K562 (cell line): ENCODE measurements around the gene DAG1. TPM values are rescaled to one million over a fixed set of nuclear protein-coding genes. Genes with fewer than 3 reads are reported as not detected.

Experiments
- BMI1 ChIP-seq: fragments of 150-350 bp; IDR thresholded peaks from 2 replicates; pipeline ENCODE4 v1.6.1; 2014; ENCODE audit warnings: low read length
- BRCA1 ChIP-seq, 2 experiments: fragments of 450-650 bp in 1 of 2; sonication (generic) in 1 of 2; formaldehyde crosslinking in 1 of 2; IDR thresholded peaks; 2 replicates each; pipeline versions ENCODE4 v1.5.0 to v1.6.1; 2017 to 2020; ENCODE audit warnings: mild to moderate bottlenecking in 1 of 2, missing genetic modification reagents in 1 of 2
- CC2D1A ChIP-seq: fragments of 450-650 bp; IDR thresholded peaks from 2 replicates; pipeline ENCODE4 v1.6.1; 2017; ENCODE audit warnings: mild to moderate bottlenecking
- CTCF ChIP-seq, 3 experiments: IDR thresholded peaks in 2 of 3; conservative IDR thresholded peaks in 1 of 3; 2 replicates each; pipeline ENCODE4 v1.5.1; 2011 to 2012; ENCODE audit warnings: low read length in 3 of 3, mild to moderate bottlenecking in 3 of 3, control low read depth in 2 of 3, improper control_type of control experiment in 1 of 3, inconsistent platforms in 1 of 3, low read depth in 1 of 3, mixed read lengths in 1 of 3, moderate library complexity in 1 of 3; ENCODE audit not compliant: insufficient read depth in 2 of 3
- HDAC3 ChIP-seq: fragments of 450-650 bp; IDR thresholded peaks from 2 replicates; pipeline ENCODE4 v1.6.1; 2018; ENCODE audit warnings: borderline replicate concordance, mild to moderate bottlenecking, moderate library complexity; ENCODE audit not compliant: partially characterized antibody
- KAT7 ChIP-seq: sonication (generic); formaldehyde crosslinking; IDR thresholded peaks from 2 replicates; pipeline ENCODE4 v1.8.0; 2022; ENCODE audit warnings: missing genetic modification reagents, mild to moderate bottlenecking, borderline replicate concordance
- LCOR ChIP-seq: sonication (generic); formaldehyde crosslinking; IDR thresholded peaks from 2 replicates; pipeline ENCODE4 v1.8.0; 2022; ENCODE audit warnings: mild to moderate bottlenecking, missing genetic modification reagents
- MITF ChIP-seq: IDR thresholded peaks from 2 replicates; pipeline ENCODE4 v1.6.1; 2014; ENCODE audit warnings: antibody characterized with exemption
- MYBL2 ChIP-seq, 2 experiments: fragments of 450-650 bp in 1 of 2; sonication (generic) in 1 of 2; formaldehyde crosslinking in 1 of 2; IDR thresholded peaks; 2 replicates each; pipeline versions ENCODE4 v1.6.1 to v1.8.1; 2017 to 2022; ENCODE audit warnings: borderline replicate concordance in 1 of 2, inconsistent platforms in 1 of 2, low read depth in 1 of 2, mild to moderate bottlenecking in 1 of 2, missing genetic modification reagents in 1 of 2, moderate library complexity in 1 of 2
- NCOA2 ChIP-seq, 2 experiments: fragments of 450-650 bp; IDR thresholded peaks; 2 replicates each; pipeline ENCODE4 v1.6.1; 2018; ENCODE audit warnings: mild to moderate bottlenecking in 2 of 2, moderate library complexity in 1 of 2; ENCODE audit not compliant: partially characterized antibody in 2 of 2
- NFATC3 ChIP-seq: fragments of 450-650 bp; IDR thresholded peaks from 2 replicates; pipeline ENCODE4 v1.6.1; 2017; ENCODE audit warnings: mild to moderate bottlenecking
- PCBP2 ChIP-seq: fragments of 200-400 bp; formaldehyde crosslinking; IDR thresholded peaks from 2 replicates; pipeline ENCODE4 v1.6.1; 2018; ENCODE audit warnings: low read length, low read depth, mild to moderate bottlenecking, moderate library complexity; ENCODE audit not compliant: poor library complexity, severe bottlenecking
- POLR2AphosphoS5 ChIP-seq: IDR thresholded peaks from 2 replicates; pipeline ENCODE4 v1.6.1; 2011; ENCODE audit warnings: mild to moderate bottlenecking, low read depth, low read length, moderate library complexity; ENCODE audit not compliant: control insufficient read depth, insufficient read depth
- SETDB1 ChIP-seq: IDR thresholded peaks from one replicate; pipeline ENCODE4 v1.6.1; 2012; ENCODE audit warnings: low read length, control low read depth, inconsistent platforms
- SMAD3 ChIP-seq: fragments of 450-650 bp; formaldehyde crosslinking; conservative IDR thresholded peaks from 2 replicates; pipeline ENCODE4 v1.4.0; 2020; ENCODE audit warnings: mild to moderate bottlenecking
- VEZF1 ChIP-seq: fragments of 200-800 bp; sonication (Bioruptor generic); IDR thresholded peaks from 2 replicates; pipeline ENCODE4 v1.6.1; 2017; ENCODE audit warnings: missing genetic modification characterization, missing compliant biosample characterization
- ZNF408 ChIP-seq: fragments of 250-450 bp; sonication (Bioruptor Pico); IDR thresholded peaks from 2 replicates; pipeline ENCODE4 v1.4.0; 2020; ENCODE audit warnings: low read depth, mild to moderate bottlenecking, moderate library complexity
- ZNF507 ChIP-seq: conservative IDR thresholded peaks from 2 replicates; pipeline ENCODE4 v1.6.1; 2017; ENCODE audit warnings: missing genetic modification characterization, missing compliant biosample characterization
- ZNF79 ChIP-seq: fragments of 250-450 bp; sonication (Bioruptor Pico); IDR thresholded peaks from 2 replicates; pipeline ENCODE4 v1.4.0; 2020; ENCODE audit warnings: low read depth, mild to moderate bottlenecking, moderate library complexity
- polyA plus RNA-seq, 8 experiments: library from polyadenylated mRNA; depleted of rRNA in 4 of 8; stranded (reverse) in 5 of 8; unstranded in 3 of 8; fragments of >200 nt; fragmentation: Nextera tagmentation in 2 of 8; fragmentation: Illumina TruSeq in 1 of 8; extraction: Ambion mirVana in 2 of 8; extraction: Trizol in 1 of 8; gene quantifications; 2 replicates each; pipeline versions ENCODE4 v1.2.1 to v1.2.3, GENCODE V29; 2011 to 2014; ENCODE audit warnings: inconsistent platforms in 1 of 8, missing spikeins in 1 of 8
- total RNA-seq, 7 experiments: library from RNA; depleted of rRNA in 6 of 7; stranded (reverse); fragments of >200 nt in 6 of 7; fragmentation: Illumina TruSeq in 2 of 7; extraction: Trizol in 2 of 7; gene quantifications; 2 replicates each; pipeline versions ENCODE4 v1.2.1 to v1.2.3, GENCODE V29; 2011 to 2021; ENCODE audit warnings: low replicate concordance in 1 of 7
- TF ChIP-seq, protein P1 (sequence below), 2 experiments: IDR thresholded peaks; 2 replicates each; pipeline ENCODE4 v1.6.1; 2011; ENCODE audit warnings: borderline replicate concordance in 1 of 2, control low read depth in 1 of 2, low read depth in 1 of 2, low read length in 1 of 2, mild to moderate bottlenecking in 1 of 2, mixed read lengths in 1 of 2, moderate library complexity in 1 of 2; ENCODE audit not compliant: insufficient read depth in 1 of 2, insufficient read length in 1 of 2, poor library complexity in 1 of 2, severe bottlenecking in 1 of 2; ENCODE audit errors: extremely low read depth in 1 of 2

The DAG1 gene
- total and polyA plus RNA-seq, 9 of the 15 experiments (the other 6 are each of a cell fraction or from before 2014, with no cell fraction given): 0.29 to 19.6 (median 8.2) TPM

DNA sequence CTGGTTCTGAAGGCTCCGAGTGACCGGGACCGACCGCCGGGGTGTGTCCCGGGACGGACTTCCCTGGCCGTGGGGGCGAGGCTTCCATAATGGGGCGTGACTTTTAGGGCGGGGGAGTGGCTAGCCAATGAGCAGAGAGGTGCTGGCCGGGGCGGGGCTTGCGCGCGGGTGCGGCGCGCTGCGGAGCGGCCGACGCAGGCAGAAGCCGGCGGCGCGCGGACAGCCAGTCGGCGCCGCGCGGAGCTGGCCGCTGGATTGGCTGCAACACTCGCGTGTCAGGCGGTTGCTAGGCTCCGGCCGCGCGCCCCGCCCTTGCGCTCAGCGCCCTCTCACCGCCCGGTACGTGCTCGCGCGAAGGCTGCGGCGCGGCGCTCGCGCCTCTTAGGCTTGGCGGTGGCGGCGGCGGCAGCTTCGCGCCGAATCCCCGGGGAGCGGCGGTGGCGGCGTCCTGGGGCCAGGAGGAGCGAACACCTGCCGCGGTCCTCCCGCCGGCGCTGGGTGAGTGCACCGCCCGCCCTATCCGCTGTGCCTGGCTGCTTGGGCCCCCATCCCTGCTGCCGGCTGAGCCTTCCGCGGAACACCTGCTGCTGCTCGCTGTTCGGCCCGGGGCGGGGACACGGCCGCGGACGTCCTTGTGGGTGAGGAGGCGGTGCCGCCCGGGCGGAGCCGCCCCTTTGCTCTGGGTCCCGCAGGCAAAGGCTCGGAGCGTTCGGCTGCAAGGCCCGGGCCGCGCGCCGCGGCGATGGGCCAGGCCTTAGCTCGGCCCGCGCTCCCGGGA is at the start of gene DAG1 (continued):
- TF ChIP-seq, protein P1, sequence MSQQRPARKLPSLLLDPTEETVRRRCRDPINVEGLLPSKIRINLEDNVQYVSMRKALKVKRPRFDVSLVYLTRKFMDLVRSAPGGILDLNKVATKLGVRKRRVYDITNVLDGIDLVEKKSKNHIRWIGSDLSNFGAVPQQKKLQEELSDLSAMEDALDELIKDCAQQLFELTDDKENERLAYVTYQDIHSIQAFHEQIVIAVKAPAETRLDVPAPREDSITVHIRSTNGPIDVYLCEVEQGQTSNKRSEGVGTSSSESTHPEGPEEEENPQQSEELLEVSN (IDR thresholded peaks at IDR 0.05; ENCODE audit: borderline replicate concordance in 1 of 2, extremely low read depth in 1 of 2, insufficient read depth in 1 of 2, insufficient read length in 1 of 2, low read depth in 1 of 2, low read length in 1 of 2, poor library complexity in 1 of 2, severe bottlenecking in 1 of 2): peak; percentile 34 to 69
- TF ChIP-seq VEZF1 (CRISPR knock-in tag) (peak; percentile 67), CTCF (IDR thresholded peaks at IDR 0.05 in 2 of 3, conservative IDR thresholded peaks at IDR 0.05 in 1 of 3; ENCODE audit: insufficient read depth in 2 of 3, low read depth in 1 of 3, low read length in 3 of 3) (no peak), CC2D1A (no peak), ZNF79 (CRISPR knock-in tag) (no peak), KAT7 (CRISPR knock-in tag) (no peak), MITF (no peak), HDAC3 (no peak), MYBL2 (IDR thresholded peaks at IDR 0.05; ENCODE audit: low read depth) (no peak), MYBL2 (CRISPR knock-in tag; IDR thresholded peaks at IDR 0.05; ENCODE audit: borderline replicate concordance) (no peak), ZNF408 (CRISPR knock-in tag) (no peak), PCBP2 (no peak), BMI1 (no peak), SMAD3 (CRISPR knock-in tag) (no peak), BRCA1 (IDR thresholded peaks at IDR 0.05) (no peak), BRCA1 (CRISPR knock-in tag; IDR thresholded peaks at IDR 0.05) (no peak), NCOA2 (IDR thresholded peaks at IDR 0.05; ENCODE audit: partially characterized antibody in 2 of 2) (no peak), SETDB1 (no peak), ZNF507 (tag) (no peak), NFATC3 (no peak), POLR2AphosphoS5 (no peak), LCOR (CRISPR knock-in tag) (no peak)
